ENCODE measurements around the gene STK11.
"Not testable (repeated sequence)": the region's sequence is repeated elsewhere in the genome, so short reads cannot be mapped to it uniquely, and the experiment has no call there.

GRCh38 chr19:1246265-1247087, 40.9 kb downstream of the STK11 start:
- TF ChIP-seq LEF1 (IDR thresholded peaks at IDR 0.05; ENCODE audit: borderline replicate concordance); FOXM1 (IDR thresholded peaks at IDR 0.05; ENCODE audit: borderline replicate concordance); ELF4 (IDR thresholded peaks at IDR 0.05); ZNF384 (IDR thresholded peaks at IDR 0.05); L3MBTL2 (conservative IDR thresholded peaks at IDR 0.05); BHLHE40 (IDR thresholded peaks at IDR 0.05; ENCODE audit: borderline replicate concordance); SP1 (IDR thresholded peaks at IDR 0.05): not testable (repeated sequence)

Measured in HEK293T (cell line).